Astrocyte (in vitro differentiated cells and primary cell): ENCODE measurements around the gene CADM4.

Source experiments
- CTCF ChIP-seq: IDR thresholded peaks from 2 replicates; pipeline ENCODE4 v1.5.1; 2011; ENCODE audit warnings: low read depth, mild to moderate bottlenecking, inconsistent platforms, low read length, moderate library complexity; ENCODE audit not compliant: insufficient read depth
- EZH2 ChIP-seq: IDR thresholded peaks from 2 replicates; pipeline ENCODE4 v1.6.1; 2012; ENCODE audit warnings: mild to moderate bottlenecking, low read length, inconsistent platforms; ENCODE audit not compliant: insufficient read depth

DNA sequence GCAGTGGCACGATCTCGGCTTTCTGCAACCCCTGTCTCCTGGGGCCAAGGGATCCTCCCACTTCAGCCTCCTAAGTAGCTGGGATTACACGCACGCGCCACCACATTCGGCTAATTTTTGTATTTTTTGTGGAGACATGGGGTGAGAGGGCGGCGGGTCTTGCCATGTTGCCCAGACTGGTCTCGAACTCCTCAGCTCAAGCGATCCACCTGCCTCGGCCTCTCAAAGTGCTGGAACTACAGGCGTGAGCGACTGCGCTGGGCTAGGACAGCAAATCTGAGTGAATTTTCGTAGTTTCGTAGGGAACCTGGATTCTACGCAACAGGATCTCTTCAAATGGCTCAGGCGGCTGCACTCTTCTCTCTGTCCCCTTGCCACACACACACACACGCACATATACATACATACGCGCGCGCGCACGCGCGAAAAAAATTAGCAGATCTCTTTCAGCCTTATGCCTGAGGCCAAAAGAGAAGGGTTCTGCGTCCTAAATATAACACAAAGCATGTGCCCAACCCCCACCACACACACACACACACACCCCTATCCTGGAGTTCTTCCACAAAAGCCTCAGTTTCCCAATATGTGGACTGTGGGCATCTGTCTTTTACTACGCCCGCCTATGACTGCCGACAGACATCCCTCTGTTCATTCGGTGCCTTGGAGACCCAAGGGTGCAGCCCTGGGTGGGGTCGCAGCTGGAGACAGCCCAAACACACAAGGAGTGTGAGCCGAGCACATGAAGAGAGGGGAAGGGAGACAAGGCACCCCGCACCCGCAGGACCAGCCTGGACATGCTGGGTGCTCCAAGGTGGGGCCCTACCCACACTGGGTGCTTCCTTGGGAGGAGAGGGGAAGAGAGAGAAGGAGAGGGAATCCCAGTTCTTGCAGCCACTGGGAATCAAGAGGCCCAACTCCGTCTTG lies 63.4 kb downstream of the CADM4 start:
- no peak for TF ChIP-seq CTCF
- no peak for TF ChIP-seq EZH2
